ENCODE results near the gene TMEM52. TPM values are rescaled to one million over a fixed set of nuclear protein-coding genes. Genes with fewer than 3 reads are reported as not detected.

Gene TMEM52
- total and polyA plus RNA-seq, 2 donors (not counting 3 experiments of a cell fraction or from before 2014, with no cell fraction given), result 1.6 to 1.7 TPM

DNA sequence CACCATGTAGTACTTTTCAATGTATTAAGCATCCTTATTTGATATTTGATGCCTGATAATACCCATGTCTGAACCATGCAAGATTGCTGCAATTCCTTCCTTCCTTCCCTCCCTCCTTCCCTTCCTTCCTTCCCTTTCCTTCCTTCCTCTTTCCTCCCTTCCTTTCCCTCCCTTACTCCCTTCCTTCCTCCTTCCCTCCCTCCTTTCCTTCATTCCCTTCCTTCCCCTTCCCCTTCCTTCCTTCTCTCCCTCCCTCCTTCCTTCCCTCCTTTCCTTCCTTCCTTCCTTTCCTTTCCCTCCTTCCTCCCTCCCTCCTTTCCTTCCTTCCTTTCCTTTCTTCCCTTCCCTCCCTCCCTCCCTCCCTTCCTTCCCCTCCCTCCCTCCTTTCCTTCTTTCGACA lies 29.7 kb upstream of the TMEM52 start:
- no peak for DNase-seq (ENCODE audit: low read depth, low spot score)
- no peak overlapping the region for H3K4me2 ChIP-seq (ENCODE audit: insufficient read depth, low read length)
- no peaks in the 10 kb centered on the region for H3K9me1 ChIP-seq (replicated peaks; ENCODE audit: control insufficient read depth, extremely low read depth, insufficient read depth, low read length)
- dilution Hi-C loops (cut with MboI; ENCODE audit: extremely low pct_ligation_motif_present, low sequenced_read_pairs), result no loop called here
- H3K36me3 ChIP-seq (ENCODE audit: control insufficient read depth in 2 of 2, extremely low read depth in 1 of 2, insufficient read depth in 2 of 2, low read length in 2 of 2), result no peaks in the 10 kb centered on the region
- no peak for TF ChIP-seq MYC (IDR thresholded peaks at IDR 0.05; ENCODE audit: low read depth, low read length)
- TF ChIP-seq EZH2 (IDR thresholded peaks at IDR 0.05; ENCODE audit: borderline replicate concordance, low read depth, low read length, severe bottlenecking), result no peak
- TF ChIP-seq MAX (IDR thresholded peaks at IDR 0.05; ENCODE audit: insufficient read depth, insufficient read length), result no peak
- no peak for TF ChIP-seq FOS (IDR thresholded peaks at IDR 0.05; ENCODE audit: borderline replicate concordance, insufficient read depth, low read length)
- TF ChIP-seq, protein P1, sequence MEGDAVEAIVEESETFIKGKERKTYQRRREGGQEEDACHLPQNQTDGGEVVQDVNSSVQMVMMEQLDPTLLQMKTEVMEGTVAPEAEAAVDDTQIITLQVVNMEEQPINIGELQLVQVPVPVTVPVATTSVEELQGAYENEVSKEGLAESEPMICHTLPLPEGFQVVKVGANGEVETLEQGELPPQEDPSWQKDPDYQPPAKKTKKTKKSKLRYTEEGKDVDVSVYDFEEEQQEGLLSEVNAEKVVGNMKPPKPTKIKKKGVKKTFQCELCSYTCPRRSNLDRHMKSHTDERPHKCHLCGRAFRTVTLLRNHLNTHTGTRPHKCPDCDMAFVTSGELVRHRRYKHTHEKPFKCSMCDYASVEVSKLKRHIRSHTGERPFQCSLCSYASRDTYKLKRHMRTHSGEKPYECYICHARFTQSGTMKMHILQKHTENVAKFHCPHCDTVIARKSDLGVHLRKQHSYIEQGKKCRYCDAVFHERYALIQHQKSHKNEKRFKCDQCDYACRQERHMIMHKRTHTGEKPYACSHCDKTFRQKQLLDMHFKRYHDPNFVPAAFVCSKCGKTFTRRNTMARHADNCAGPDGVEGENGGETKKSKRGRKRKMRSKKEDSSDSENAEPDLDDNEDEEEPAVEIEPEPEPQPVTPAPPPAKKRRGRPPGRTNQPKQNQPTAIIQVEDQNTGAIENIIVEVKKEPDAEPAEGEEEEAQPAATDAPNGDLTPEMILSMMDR (IDR thresholded peaks at IDR 0.05; ENCODE audit: extremely low read depth in 1 of 2, insufficient read depth in 1 of 2, low read depth in 1 of 2, low read length in 2 of 2), result no peak
- TF ChIP-seq JUN (IDR thresholded peaks at IDR 0.05; ENCODE audit: borderline replicate concordance, insufficient read depth, insufficient read length, low read depth), result no peak
- TF ChIP-seq GATA2 (IDR thresholded peaks at IDR 0.05; ENCODE audit: insufficient read depth, insufficient read length, low read depth, low read length), result no peak
- no peak for TF ChIP-seq POLR2AphosphoS5 (IDR thresholded peaks at IDR 0.05; ENCODE audit: insufficient read depth, low read depth, low read length)
- TF ChIP-seq POLR2A (IDR thresholded peaks at IDR 0.05; ENCODE audit: low read depth, low read length), result no peak
- H3K4me1 ChIP-seq (ENCODE audit: control insufficient read depth, extremely low read depth, insufficient read depth, low read length), result no peaks in the 10 kb centered on the region
- FAIRE-seq, result no peak
- no peak overlapping the region for H3K4me3 ChIP-seq (replicated peaks in 1 of 3; ENCODE audit: insufficient read depth in 1 of 3, low read depth in 1 of 3, low read length in 3 of 3)
- CTCF ChIA-PET, result interaction anchor here (2.7 kb wide), 1 partner anchor 96 kb away, joined by 9 read pairs; no protein-coding TSS in a partner anchor
- intact Hi-C loops (cut with micrococcal nuclease), result no loop called here
- H3K27me3 ChIP-seq (ENCODE audit: control insufficient read depth in 2 of 2, insufficient read depth in 2 of 2, low read length in 2 of 2), result no peaks in the 10 kb centered on the region
- H2AFZ ChIP-seq (ENCODE audit: low read depth, low read length), result no peak overlapping the region
- POLR2A ChIA-PET, result no interaction called here
- no peaks in the 10 kb centered on the region for H3K9me3 ChIP-seq (replicated peaks; ENCODE audit: control insufficient read depth, insufficient read depth, low read length)
- H3K79me2 ChIP-seq (ENCODE audit: control insufficient read depth, insufficient read depth, low read length), result no peaks in the 10 kb centered on the region
- no peak overlapping the region for H3K27ac ChIP-seq (ENCODE audit: insufficient read depth, low read depth, low read length)
- no peaks in the 10 kb centered on the region for H4K20me1 ChIP-seq (replicated peaks; ENCODE audit: control insufficient read depth, extremely low read depth, insufficient read depth, low read length)
- no TSS peak for BruUV-seq (replicated peaks)
- H3K9ac ChIP-seq (replicated peaks; ENCODE audit: extremely low read depth, insufficient read depth, low read length), result no peak overlapping the region
